ENCODE measurements around the gene ABR.
"Not testable (repeated sequence)": the region's sequence is repeated elsewhere in the genome, so short reads cannot be mapped to it uniquely, and the experiment has no call there.

Gene ABR

GRCh38 chr17:978103-979093, 201.4 kb downstream of the ABR start:
- DNase-seq = no peak

GRCh38 chr17:977166-977565, 202.6 kb downstream of the ABR start:
- no peak for DNase-seq

GRCh38 chr17:976312-976711, 203.5 kb downstream of the ABR start:
- no peak for DNase-seq

- no peak for DNase-seq
Observed at GRCh38 chr17:975371-975915, 204.3 kb downstream of the ABR start.

- not testable (repeated sequence) for DNase-seq
Observed at GRCh38 chr17:974778-975177, 205.0 kb downstream of the ABR start.

GRCh38 chr17:973053-973452, 206.7 kb downstream of the ABR start:
- DNase-seq = no peak

- not testable (repeated sequence) for DNase-seq
Observed at GRCh38 chr17:971861-972260, 207.9 kb downstream of the ABR start.

GRCh38 chr17:970364-970763, 209.4 kb downstream of the ABR start:
- DNase-seq = no peak

GRCh38 chr17:969811-970355, 209.9 kb downstream of the ABR start:
- peak; percentile 21 for DNase-seq

GRCh38 chr17:968812-969730, 210.7 kb downstream of the ABR start:
- no peak for DNase-seq

GRCh38 chr17:967122-967521, 212.7 kb downstream of the ABR start:
- DNase-seq = no peak

- no peak for DNase-seq
Observed at GRCh38 chr17:965311-965989, 214.3 kb downstream of the ABR start.

GRCh38 chr17:964876-965275, 214.9 kb downstream of the ABR start:
- DNase-seq = no peak

GRCh38 chr17:962670-963069, 217.1 kb downstream of the ABR start:
- no peak for DNase-seq

GRCh38 chr17:962166-962565, 217.6 kb downstream of the ABR start:
- no peak for DNase-seq

- no peak for DNase-seq
Observed at GRCh38 chr17:958712-959451, 220.9 kb downstream of the ABR start.

- DNase-seq = no peak
Observed at GRCh38 chr17:957856-958421, 221.8 kb downstream of the ABR start.

GRCh38 chr17:956905-957304, 222.9 kb downstream of the ABR start:
- DNase-seq = no peak

- no peak for DNase-seq
Observed at GRCh38 chr17:954431-955164, 225.2 kb downstream of the ABR start.

GRCh38 chr17:953767-954166, 226.0 kb downstream of the ABR start:
- no peak for DNase-seq

All from hematopoietic multipotent progenitor cell treated with erythropoietin and hydrocortisone succinate and interleukin-3 and kit ligand, for 6 days (in vitro differentiated cells).